ENCODE data around the gene FBXL17.

Gene FBXL17

GRCh38 chr5:108372369-108372768 lies 9.5 kb downstream of the FBXL17 start:
- no peak for DNase-seq

- DNase-seq = no peak
Observed at GRCh38 chr5:108371263-108371662, 10.6 kb downstream of the FBXL17 start.

- DNase-seq = no peak
Observed at GRCh38 chr5:108369167-108369566, 12.7 kb downstream of the FBXL17 start.

GRCh38 chr5:108367679-108368334 lies 14.1 kb downstream of the FBXL17 start:
- no peak for DNase-seq

GRCh38 chr5:108366500-108366899 lies 15.4 kb downstream of the FBXL17 start:
- DNase-seq = no peak

- no peak for DNase-seq
Observed at GRCh38 chr5:108361771-108362170, 20.1 kb downstream of the FBXL17 start.

- no peak for DNase-seq
Observed at GRCh38 chr5:108361239-108361638, 20.7 kb downstream of the FBXL17 start.

GRCh38 chr5:108360280-108360679 lies 21.6 kb downstream of the FBXL17 start:
- DNase-seq = no peak

- no peak for DNase-seq
Observed at GRCh38 chr5:108356286-108356685, 25.6 kb downstream of the FBXL17 start.

- DNase-seq = no peak
Observed at GRCh38 chr5:108353087-108353486, 28.8 kb downstream of the FBXL17 start.

- DNase-seq = peak in 3 of 4 experiments; percentile 3 to 75 (median 74)
Observed at GRCh38 chr5:108345541-108346171, 36.2 kb downstream of the FBXL17 start.

GRCh38 chr5:108344103-108344822 lies 37.6 kb downstream of the FBXL17 start:
- DNase-seq = no peak

- DNase-seq = no peak
Observed at GRCh38 chr5:108341866-108342265, 40.0 kb downstream of the FBXL17 start.

GRCh38 chr5:108340131-108340530 lies 41.8 kb downstream of the FBXL17 start:
- no peak for DNase-seq

GRCh38 chr5:108339220-108339619 lies 42.7 kb downstream of the FBXL17 start:
- DNase-seq = no peak

GRCh38 chr5:108334225-108334624 lies 47.7 kb downstream of the FBXL17 start:
- DNase-seq = no peak

GRCh38 chr5:108326982-108327381 lies 54.9 kb downstream of the FBXL17 start:
- no peak for DNase-seq

GRCh38 chr5:108324886-108325285 lies 57.0 kb downstream of the FBXL17 start:
- no peak for DNase-seq

- no peak for DNase-seq
Observed at GRCh38 chr5:108321341-108321740, 60.6 kb downstream of the FBXL17 start.

- DNase-seq = peak in 1 of 4 experiments; percentile 23
Observed at GRCh38 chr5:108320231-108320630, 61.7 kb downstream of the FBXL17 start.

GRCh38 chr5:108315829-108316228 lies 66.1 kb downstream of the FBXL17 start:
- no peak for DNase-seq

GRCh38 chr5:108312258-108312657 lies 69.6 kb downstream of the FBXL17 start:
- DNase-seq = no peak

GRCh38 chr5:108311682-108312081 lies 70.2 kb downstream of the FBXL17 start:
- DNase-seq = no peak

- DNase-seq = no peak
Observed at GRCh38 chr5:108303611-108304010, 78.3 kb downstream of the FBXL17 start.

Data from suppressor macrophage (primary cell).